Heart right ventricle (tissue), 16 donors: Measurements from ENCODE around the gene PTER. TPM values are rescaled to one million over a fixed set of nuclear protein-coding genes. Genes with fewer than 3 reads are reported as not detected.

ENCODE experiments used
- ATAC-seq, 8 donors: fragments of 200-7000 bp; cut with Tn5 transposase; one replicate each; pipeline ENCODE4 v1.9.1; 2020; ENCODE audit warnings: mild to moderate bottlenecking in 8 of 8, moderate library complexity in 8 of 8, moderate number of reproducible peaks in 1 of 8
- DNase-seq, 2 donors: peaks; one replicate each; pipeline ENCODE4 v3.0.0-alpha.2; 2020
- H3K27ac ChIP-seq, 10 donors: fragments of 200-600 bp; sonication (generic) in 2 of 10; one replicate each; pipeline versions ENCODE4 v1.5.0 to v1.8.0; 2020 to 2022; ENCODE audit warnings: mild to moderate bottlenecking in 3 of 10
- H3K27me3 ChIP-seq, 7 donors: fragments of 200-600 bp; one replicate each; pipeline ENCODE4 v1.8.0; 2021 to 2022; ENCODE audit warnings: mild to moderate bottlenecking in 2 of 7
- H3K36me3 ChIP-seq, 9 donors: fragments of 200-600 bp; sonication (generic) in 1 of 9; one replicate each; pipeline versions ENCODE4 v1.5.0 to v1.8.0; 2020 to 2022; ENCODE audit warnings: mild to moderate bottlenecking in 2 of 9
- H3K4me1 ChIP-seq, 9 donors: fragments of 200-600 bp; sonication (generic) in 1 of 9; one replicate each; pipeline versions ENCODE4 v1.5.0 to v1.8.0; 2020 to 2022; ENCODE audit warnings: mild to moderate bottlenecking in 4 of 9
- H3K4me3 ChIP-seq, 10 donors: fragments of 200-600 bp; sonication (generic) in 2 of 10; one replicate each; pipeline versions ENCODE4 v1.5.0 to v1.8.0; 2020 to 2022; ENCODE audit warnings: mild to moderate bottlenecking in 7 of 10, moderate library complexity in 2 of 10
- H3K9me3 ChIP-seq, 11 donors: fragments of 200-600 bp in 10 of 11; sonication (generic) in 2 of 11; one replicate each; pipeline versions ENCODE4 v1.5.0 to v1.8.0; 2013 to 2022; ENCODE audit warnings: mild to moderate bottlenecking in 2 of 11, control low read depth in 1 of 11, moderate library complexity in 1 of 11
- CTCF ChIP-seq, 9 donors: fragments of 200-600 bp; sonication (generic) in 2 of 9; IDR thresholded peaks; one replicate each; pipeline versions ENCODE4 v1.5.0 to v1.8.0; 2021 to 2022; ENCODE audit warnings: antibody characterized with exemption in 9 of 9, mild to moderate bottlenecking in 5 of 9, moderate library complexity in 1 of 9
- WGBS, 2 donors: extraction: QIAGEN DNeasy Blood & Tissue Kit; methylation state at CpG; one replicate each; pipeline ENCODE4 v1.1.7; 2013; ENCODE audit warnings: inconsistent platforms in 1 of 2; 5-methylcytosine and 5-hydroxymethylcytosine counted together
- intact Hi-C, 10 donors: fragments of 100-400 bp; cut with DNase I; formaldehyde crosslinking; loops; one replicate each; pipeline versions ENCODE4 v1.11.1 to v1.14.2; 2022
- polyA plus RNA-seq, 2 donors: library from polyadenylated mRNA; stranded (reverse); fragments of 200-250 nt; gene quantifications; one replicate each; pipeline ENCODE4 v1.2.3, GENCODE V29; 2013
- total RNA-seq, 10 donors: library from RNA; stranded (reverse); fragmentation: NEBNext Ultra II Directional in 3 of 10; extraction: Animal tissue kit (Norgen Biotek cat#: 25700) in 3 of 10; gene quantifications; one replicate each; pipeline versions ENCODE4 v1.2.1 to v1.2.4, GENCODE V29; 2021 to 2023
- donor health status: Arrhythmogenic right ventricular cardiomyopathy.
- donor health status: ischemic (EF 13 %, LVEDD 7.1; RV severe dilation, severe dysfunction).
- donor health status: healthy with polysubstance abuse.
- donor health status: DM: no; HTN: yes; CAD: no.
- donor health status: DM: no; HTN: no; CAD: no.
- donor health status: ischemic (EF 25% LVEDD 6.9; RV normal size, moderate dysfunction).
- donor health status: ischemic (EF 25% LVEDD 5.7; RV mildly dilated, moderate dysfunction).
- donor health status: healthy.
- donor health status: DM: yes; HTN: yes; CAD: no.
- donor health status: Ischemic cardiomyopathy.
- donor health status: ischemic (EF 35%, LVEDD 5.7; RV mildly dilated, moderate dysfunction).
- donor health status: nonischemic (EF 11% LVEDD 7.7; RV severe dilation, severe dysfunction).
- donor health status: DM: yes; HTN: yes; CAD: no.
- donor health status: PGD.
- donor health status: ischemic (EF 29% LVEDD 5.4; RV normal size, mild dysfunction).
- donor health status: nonischemic (EF 23%, LVEDD 6.1; RV moderate dilation, normal function).

PTER gene
- total and polyA plus RNA-seq, 12 donors, result 2.9 to 21.4 (median 14.5) TPM

- Histone ChIP-seq H3K4me3 (peak overlapping the region in 9 of 10 donors; percentile 38 to 61 (median 50)), H3K27me3 (peaks cover 13 to 56% (median 45%) of the 10 kb centered on the region in 7 donors), H3K36me3 (no peaks in the 10 kb centered on the region), H3K27ac (no peak overlapping the region), H3K9me3 (no peaks in the 10 kb centered on the region), H3K4me1 (peaks cover 0 to 24% (median 18%) of the 10 kb centered on the region in 9 donors)
- ATAC-seq, result peak in 2 of 8 donors; percentile 46 to 48
- intact Hi-C loops, result no loop called here
- TF ChIP-seq CTCF (IDR thresholded peaks at IDR 0.05), result no peak
- WGBS, 2 donors, result 2 to 3% methylated on average over 94 to 104 of the region's 104 CpGs
- DNase-seq, result no peak
Observed at GRCh38 chr10:16519908-16520861, 83.4 kb downstream of the PTER start.

DNA sequence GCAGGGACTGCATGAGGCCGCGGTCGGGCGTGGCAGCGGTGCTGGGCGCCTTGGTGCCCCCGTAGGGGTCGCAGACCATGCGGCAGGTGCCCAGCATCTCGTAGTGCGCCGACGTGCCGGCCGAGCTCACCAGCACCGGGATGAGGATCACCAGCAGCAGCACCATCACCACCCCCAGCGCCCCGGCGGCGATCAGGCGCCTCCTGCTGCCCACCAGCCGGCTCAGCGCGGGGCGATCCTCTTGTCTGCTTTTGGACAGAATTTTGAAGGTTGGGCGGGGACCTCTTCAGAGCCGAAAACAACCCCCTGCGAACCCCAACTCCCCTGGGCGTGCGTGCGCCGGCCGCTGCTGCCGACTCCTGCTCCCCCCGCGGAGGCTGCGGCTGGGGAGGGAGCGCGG, 84.1 kb downstream of the PTER start:
- H3K27me3 ChIP-seq, result peaks cover 13 to 56% (median 45%) of the 10 kb centered on the region in 7 donors
- peaks cover 0 to 24% (median 18%) of the 10 kb centered on the region in 9 donors for H3K4me1 ChIP-seq
- peak in 5 of 9 donors; percentile 13 to 38 (median 35) for TF ChIP-seq CTCF (IDR thresholded peaks at IDR 0.05)
- peak in 1 of 8 donors; percentile 54 for ATAC-seq
- peak in 1 of 2 donors; percentile 22 for DNase-seq
- no peaks in the 10 kb centered on the region for H3K9me3 ChIP-seq
- intact Hi-C loops, result no loop called here
- WGBS, 2 donors, result 1% methylated on average over 39 of the region's 39 CpGs
- peak overlapping the region; percentile 38 to 61 (median 50) for H3K4me3 ChIP-seq
- no peak overlapping the region for H3K27ac ChIP-seq
- no peaks in the 10 kb centered on the region for H3K36me3 ChIP-seq

DNA sequence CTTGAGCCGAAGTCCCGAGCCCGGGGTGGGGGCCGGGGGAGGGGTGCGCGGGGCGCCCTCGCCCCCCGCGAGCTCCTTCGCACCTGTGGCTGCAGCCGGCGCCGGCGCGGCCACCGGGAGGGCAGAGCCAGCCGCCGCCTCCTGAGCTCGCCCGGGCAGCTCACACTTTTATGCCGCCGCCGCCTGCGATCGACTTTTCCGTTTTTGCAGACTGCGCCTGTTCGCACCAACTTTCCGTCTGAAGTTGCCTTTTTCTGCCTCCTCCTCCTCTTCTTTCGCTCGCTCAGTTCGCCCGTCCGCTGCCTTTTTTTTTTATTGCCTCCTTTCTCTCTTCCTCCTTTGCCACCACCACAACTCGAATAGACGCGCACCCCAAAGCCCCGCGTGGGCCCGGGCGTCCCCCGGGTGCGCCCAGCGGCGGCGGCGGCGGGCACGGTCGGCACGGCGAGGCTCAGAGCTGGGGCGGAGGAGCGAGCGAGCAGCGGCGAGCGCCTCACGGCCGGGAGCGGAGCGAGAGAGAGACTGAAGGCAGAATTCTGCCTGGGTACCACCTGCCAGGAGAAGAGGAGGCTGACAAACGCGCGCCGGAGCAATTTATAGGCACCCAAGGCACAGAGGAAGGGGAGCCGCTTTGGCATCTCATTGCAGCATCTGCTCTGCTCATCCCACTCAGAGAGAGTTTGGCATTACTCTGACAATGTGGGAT, 84.7 kb downstream of the PTER start, which contains the start of gene C1QL3:
Gene C1QL3 (minus strand): TSS at position 569 of the 706 bp plus-strand sequence. CDS start 814 bp downstream, outside the sequence.
- H3K4me1 ChIP-seq, result peaks cover 0 to 24% (median 18%) of the 10 kb centered on the region in 9 donors
- H3K36me3 ChIP-seq, result no peaks in the 10 kb centered on the region
- no peak for DNase-seq
- peaks cover 13 to 56% (median 45%) of the 10 kb centered on the region in 7 donors for H3K27me3 ChIP-seq
- intact Hi-C loops, result no loop called here
- H3K4me3 ChIP-seq, result peak within 1 kb of the TSS; percentile 38 to 61 (median 50)
- H3K9me3 ChIP-seq, result no peaks in the 10 kb centered on the region
- no peak for TF ChIP-seq CTCF (IDR thresholded peaks at IDR 0.05)
- 1% methylated on average over 68 of the region's 68 CpGs for WGBS, 2 donors
- peak in 2 of 8 donors; percentile 63 to 67 for ATAC-seq
- H3K27ac ChIP-seq, result no peak within 1 kb of the TSS

DNA sequence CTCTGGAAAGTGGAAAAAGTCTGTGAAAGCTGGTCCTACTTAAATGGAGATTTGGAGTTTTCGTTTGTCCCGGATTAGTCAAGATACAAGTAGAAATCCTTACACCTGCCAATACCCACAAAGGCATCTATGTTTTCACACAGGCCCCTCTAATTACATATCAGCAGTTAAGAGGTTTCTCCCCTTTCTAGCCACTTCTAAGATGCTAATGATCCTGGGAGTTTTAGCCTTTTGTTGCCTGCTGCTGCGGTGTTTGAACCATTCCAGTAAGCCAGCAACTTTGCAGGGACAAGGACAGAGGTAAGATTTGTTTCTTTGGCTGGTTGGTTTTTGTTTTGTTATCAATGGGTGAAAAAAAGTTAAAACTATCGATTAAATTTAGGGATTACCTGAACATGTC, 90.6 kb downstream of the PTER start:
- 56 to 64% methylated on average over 4 of the region's 4 CpGs for WGBS, 2 donors
- peaks cover 0 to 12% (median 5%) of the 10 kb centered on the region in 7 donors for H3K27me3 ChIP-seq

More for the DNA sequence above, 90.6 kb downstream of the PTER start:
- ATAC-seq, result no peak
- H3K4me1 ChIP-seq, result no peaks in the 10 kb centered on the region
- no peaks in the 10 kb centered on the region for H3K9me3 ChIP-seq
- no peak for DNase-seq
- intact Hi-C loops, result no loop called here
- H3K36me3 ChIP-seq, result no peaks in the 10 kb centered on the region
- H3K4me3 ChIP-seq, result no peak overlapping the region
- TF ChIP-seq CTCF (IDR thresholded peaks at IDR 0.05), result no peak
- no peak overlapping the region for H3K27ac ChIP-seq
